Astrocyte (in vitro differentiated cells and primary cell): ENCODE data around the gene C1orf105. TPM values are rescaled to one million over a fixed set of nuclear protein-coding genes. Genes with fewer than 3 reads are reported as not detected.

Experiments
- DNase-seq: peaks from one replicate; pipeline ENCODE4 v3.0.0-alpha.2; 2010; ENCODE audit warnings: low read depth
- FAIRE-seq: peaks from 2 replicates; lab custom pipeline; 2011; peaks lifted over from hg19 to GRCh38; lab: Jason Lieb, UNC
- H2AFZ ChIP-seq: 2 replicates; pipeline ENCODE4 v1.6.0; 2012; ENCODE audit warnings: low read depth, low read length, inconsistent platforms
- H3K27ac ChIP-seq: 2 replicates; pipeline ENCODE4 v1.5.1; 2011; ENCODE audit warnings: low read depth, low read length, inconsistent platforms
- H3K27me3 ChIP-seq: 2 replicates; pipeline ENCODE4 v1.6.0; 2011; ENCODE audit warnings: low read length, inconsistent platforms; ENCODE audit not compliant: insufficient read depth
- H3K36me3 ChIP-seq: 2 replicates; pipeline ENCODE4 v1.5.1; 2011; ENCODE audit warnings: low read length, inconsistent platforms; ENCODE audit not compliant: insufficient read depth
- H3K4me1 ChIP-seq: 2 replicates; pipeline ENCODE4 v1.5.1; 2011; ENCODE audit warnings: low read length, inconsistent platforms; ENCODE audit not compliant: insufficient read depth
- H3K4me2 ChIP-seq: 2 replicates; pipeline ENCODE4 v1.6.0; 2012; ENCODE audit warnings: low read length, inconsistent platforms
- H3K4me3 ChIP-seq: 2 replicates; pipeline ENCODE4 v1.5.1; 2011; ENCODE audit warnings: low read depth, mild to moderate bottlenecking, low read length, inconsistent platforms; ENCODE audit not compliant: insufficient read depth
- H3K79me2 ChIP-seq: 2 replicates; pipeline ENCODE4 v1.6.0; 2012; ENCODE audit warnings: mild to moderate bottlenecking, low read length, inconsistent platforms; ENCODE audit not compliant: insufficient read depth
- H3K9ac ChIP-seq: 2 replicates; pipeline ENCODE4 v1.6.0; 2012; ENCODE audit warnings: mild to moderate bottlenecking, low read length, inconsistent platforms
- H3K9me3 ChIP-seq: 2 replicates; pipeline ENCODE4 v1.5.1; 2012; ENCODE audit warnings: low read depth, mild to moderate bottlenecking, low read length, inconsistent platforms; ENCODE audit not compliant: insufficient read depth
- H4K20me1 ChIP-seq: 2 replicates; pipeline ENCODE4 v1.6.0; 2012; ENCODE audit warnings: low read length, inconsistent platforms; ENCODE audit not compliant: insufficient read depth
- H3K27ac Mint-ChIP-seq: one replicate; pipeline ENCODE4 v1.8.0; 2021; ENCODE audit warnings: mild to moderate bottlenecking, mixed read lengths; ENCODE audit not compliant: unreplicated experiment
- H3K27me3 Mint-ChIP-seq: one replicate; pipeline ENCODE4 v1.8.0; 2021; ENCODE audit warnings: low read depth, mixed read lengths; ENCODE audit not compliant: unreplicated experiment
- H3K36me3 Mint-ChIP-seq: one replicate; pipeline ENCODE4 v1.8.0; 2021; ENCODE audit warnings: low read depth, mixed read lengths; ENCODE audit not compliant: unreplicated experiment
- H3K4me1 Mint-ChIP-seq: one replicate; pipeline ENCODE4 v1.8.0; 2021; ENCODE audit warnings: low read depth, mixed read lengths; ENCODE audit not compliant: unreplicated experiment
- H3K4me3 Mint-ChIP-seq: one replicate; pipeline ENCODE4 v1.8.0; 2021; ENCODE audit warnings: mild to moderate bottlenecking, moderate library complexity, mixed read lengths; ENCODE audit not compliant: unreplicated experiment
- H3K9me3 Mint-ChIP-seq: one replicate; pipeline ENCODE4 v1.8.0; 2021; ENCODE audit warnings: mild to moderate bottlenecking, mixed read lengths; ENCODE audit not compliant: unreplicated experiment
- EZH2 ChIP-seq: IDR thresholded peaks from 2 replicates; pipeline ENCODE4 v1.6.1; 2012; ENCODE audit warnings: mild to moderate bottlenecking, low read length, inconsistent platforms; ENCODE audit not compliant: insufficient read depth
- total RNA-seq: library from RNA; stranded (reverse); gene quantifications from 2 replicates; pipeline ENCODE4 v1.2.1, GENCODE V29; 2021
- TF ChIP-seq, protein P1 (sequence below): IDR thresholded peaks from 2 replicates; pipeline ENCODE4 v1.5.1; 2011; ENCODE audit warnings: low read depth, mild to moderate bottlenecking, inconsistent platforms, low read length, moderate library complexity; ENCODE audit not compliant: insufficient read depth

C1orf105 gene
- total RNA-seq, 1 donor from 2014 or later: not detected

DNA sequence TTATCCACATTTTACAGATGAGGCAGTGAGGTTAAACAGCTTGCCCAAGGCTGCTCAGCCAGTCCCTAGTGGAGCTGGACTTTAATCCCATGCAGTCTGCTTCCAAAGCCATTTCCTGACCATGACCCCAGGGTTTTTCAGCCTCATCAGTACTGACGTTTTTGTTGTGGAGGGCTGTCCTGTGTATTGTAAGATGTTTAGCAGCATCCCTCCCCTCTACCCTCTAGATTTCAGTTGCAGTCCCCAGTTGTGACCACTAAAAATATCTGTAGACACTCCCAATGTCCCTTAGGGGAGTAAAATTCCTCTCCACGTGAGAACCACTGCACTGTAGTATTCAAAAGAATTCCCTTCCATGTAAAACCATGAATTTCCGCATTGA is 30.2 kb upstream of the C1orf105 start:
- Mint-ChIP-seq H3K4me3 (no peak overlapping the region), H3K9me3 (no peaks in the 10 kb centered on the region), H3K27ac (no peak overlapping the region), H3K36me3 (peaks cover 10% of the 10 kb centered on the region), H3K4me1 (peaks cover 33% of the 10 kb centered on the region), H3K27me3 (no peaks in the 10 kb centered on the region)
- Histone ChIP-seq H3K27me3 (no peaks in the 10 kb centered on the region), H3K36me3 (no peaks in the 10 kb centered on the region), H3K27ac (no peak overlapping the region), H3K79me2 (no peaks in the 10 kb centered on the region), H3K4me2 (no peak overlapping the region), H4K20me1 (no peaks in the 10 kb centered on the region), H3K4me1 (no peaks in the 10 kb centered on the region), H2AFZ (no peak overlapping the region), H3K9me3 (no peaks in the 10 kb centered on the region), H3K4me3 (no peak overlapping the region), H3K9ac (no peak overlapping the region)
- TF ChIP-seq, protein P1, sequence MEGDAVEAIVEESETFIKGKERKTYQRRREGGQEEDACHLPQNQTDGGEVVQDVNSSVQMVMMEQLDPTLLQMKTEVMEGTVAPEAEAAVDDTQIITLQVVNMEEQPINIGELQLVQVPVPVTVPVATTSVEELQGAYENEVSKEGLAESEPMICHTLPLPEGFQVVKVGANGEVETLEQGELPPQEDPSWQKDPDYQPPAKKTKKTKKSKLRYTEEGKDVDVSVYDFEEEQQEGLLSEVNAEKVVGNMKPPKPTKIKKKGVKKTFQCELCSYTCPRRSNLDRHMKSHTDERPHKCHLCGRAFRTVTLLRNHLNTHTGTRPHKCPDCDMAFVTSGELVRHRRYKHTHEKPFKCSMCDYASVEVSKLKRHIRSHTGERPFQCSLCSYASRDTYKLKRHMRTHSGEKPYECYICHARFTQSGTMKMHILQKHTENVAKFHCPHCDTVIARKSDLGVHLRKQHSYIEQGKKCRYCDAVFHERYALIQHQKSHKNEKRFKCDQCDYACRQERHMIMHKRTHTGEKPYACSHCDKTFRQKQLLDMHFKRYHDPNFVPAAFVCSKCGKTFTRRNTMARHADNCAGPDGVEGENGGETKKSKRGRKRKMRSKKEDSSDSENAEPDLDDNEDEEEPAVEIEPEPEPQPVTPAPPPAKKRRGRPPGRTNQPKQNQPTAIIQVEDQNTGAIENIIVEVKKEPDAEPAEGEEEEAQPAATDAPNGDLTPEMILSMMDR: no peak
- TF ChIP-seq EZH2: no peak
- DNase-seq (no peak), FAIRE-seq (no peak)

DNA sequence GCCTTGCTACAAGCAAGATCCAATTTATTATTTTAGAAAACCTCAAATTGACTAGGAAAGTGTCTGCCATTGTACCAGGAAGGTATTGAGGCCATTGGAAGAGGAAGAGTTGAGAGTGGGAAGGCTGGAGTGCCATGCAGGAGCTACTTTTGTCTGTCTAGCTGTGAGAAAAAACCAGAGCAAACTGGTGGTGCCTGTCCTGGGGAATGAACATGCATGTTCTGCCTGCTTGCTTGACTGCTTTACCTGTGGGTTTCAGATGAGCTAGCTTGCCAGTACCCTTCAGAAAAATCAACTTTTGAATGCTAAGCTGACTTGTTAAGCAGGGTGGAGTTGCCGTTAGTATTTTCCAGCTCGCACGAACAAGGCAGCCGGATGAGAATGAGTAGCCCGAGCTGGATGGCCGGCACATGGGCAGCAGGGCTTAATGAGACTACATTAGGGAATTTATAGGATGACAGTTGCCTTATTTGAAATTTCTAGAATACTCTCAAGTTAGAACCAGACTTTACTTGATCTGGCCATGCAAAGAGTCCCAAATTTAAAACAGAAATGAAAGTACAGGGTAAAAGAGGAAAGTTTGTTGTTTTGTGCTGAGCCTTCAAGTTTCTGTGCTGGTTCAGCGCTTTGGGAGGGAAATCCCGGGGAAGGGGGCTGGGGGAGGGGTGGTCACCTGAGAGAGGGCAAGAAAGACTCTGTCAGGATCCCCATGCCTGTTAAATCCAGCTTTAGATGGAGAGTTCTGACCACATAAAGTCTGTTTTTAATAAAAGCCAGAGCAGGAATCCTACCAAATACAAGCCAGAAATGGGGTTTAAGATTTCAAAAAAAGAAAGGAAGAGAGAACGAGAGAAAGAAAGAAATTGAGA is 29.6 kb upstream of the C1orf105 start:
- Mint-ChIP-seq H3K27me3 (no peaks in the 10 kb centered on the region), H3K27ac (no peak overlapping the region), H3K9me3 (no peaks in the 10 kb centered on the region), H3K4me1 (peaks cover 33% of the 10 kb centered on the region), H3K36me3 (peaks cover 10% of the 10 kb centered on the region), H3K4me3 (no peak overlapping the region)
- TF ChIP-seq, protein P1: no peak
- no peak overlapping the region for H2AFZ ChIP-seq
- H3K27me3 ChIP-seq: no peaks in the 10 kb centered on the region
- DNase-seq (no peak), FAIRE-seq (no peak)
- no peak overlapping the region for H3K4me3 ChIP-seq
- no peak overlapping the region for H3K9ac ChIP-seq
- H3K27ac ChIP-seq: no peak overlapping the region
- no peaks in the 10 kb centered on the region for H3K4me1 ChIP-seq
- H3K4me2 ChIP-seq: peak overlapping the region; percentile 24
- H4K20me1 ChIP-seq: no peaks in the 10 kb centered on the region
- H3K36me3 ChIP-seq: no peaks in the 10 kb centered on the region
- H3K9me3 ChIP-seq: no peaks in the 10 kb centered on the region
- H3K79me2 ChIP-seq: no peaks in the 10 kb centered on the region

DNA sequence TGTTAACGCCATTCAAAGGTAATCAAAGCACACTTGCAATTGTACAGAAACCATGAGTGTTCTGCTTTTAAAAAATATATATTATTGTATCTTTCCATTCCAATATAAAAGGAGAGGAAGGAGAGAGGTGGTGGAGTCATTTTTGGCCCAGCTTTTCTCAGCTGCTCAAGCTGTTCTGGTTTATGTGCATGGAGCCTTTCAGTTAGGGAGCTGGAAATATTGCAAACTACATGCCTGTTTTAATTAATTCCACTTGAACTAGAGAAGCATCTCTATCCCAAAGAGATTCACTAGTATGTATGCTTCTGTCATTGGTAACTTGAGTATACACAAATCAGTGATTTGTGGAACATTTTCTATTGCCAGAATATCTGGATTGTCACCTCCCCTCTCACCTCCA is 28.5 kb upstream of the C1orf105 start:
- Histone ChIP-seq H3K4me3 (no peak overlapping the region), H4K20me1 (no peaks in the 10 kb centered on the region), H3K4me1 (peaks cover under 1% of the 10 kb centered on the region), H3K4me2 (no peak overlapping the region), H3K79me2 (no peaks in the 10 kb centered on the region), H2AFZ (no peak overlapping the region), H3K27me3 (no peaks in the 10 kb centered on the region), H3K9ac (no peak overlapping the region), H3K27ac (no peak overlapping the region), H3K36me3 (no peaks in the 10 kb centered on the region), H3K9me3 (no peaks in the 10 kb centered on the region)
- no peak overlapping the region for H3K27ac Mint-ChIP-seq
- FAIRE-seq (no peak), DNase-seq (no peak)
- no peaks in the 10 kb centered on the region for H3K9me3 Mint-ChIP-seq
- no peak overlapping the region for H3K4me3 Mint-ChIP-seq
- no peak for TF ChIP-seq EZH2
- TF ChIP-seq, protein P1: no peak
- H3K4me1 Mint-ChIP-seq: peaks cover 30% of the 10 kb centered on the region
- peaks cover 9% of the 10 kb centered on the region for H3K36me3 Mint-ChIP-seq
- no peaks in the 10 kb centered on the region for H3K27me3 Mint-ChIP-seq
